ENCODE data around the gene ANO2. TPM values are rescaled to one million over a fixed set of nuclear protein-coding genes. Genes with fewer than 3 reads are reported as not detected.

The ANO2 gene
- polyA plus RNA-seq, 1 donor from 2014 or later: 1.8 TPM

- Histone ChIP-seq H3K9ac (ENCODE audit: low read length) (no peak overlapping the region), H3K4me3 (ENCODE audit: low read length) (no peak overlapping the region), H3K79me2 (replicated peaks; ENCODE audit: insufficient read depth, low read length) (no peaks in the 10 kb centered on the region), H3K9me3 (ENCODE audit: low read length) (no peaks in the 10 kb centered on the region), H3F3A (ENCODE audit: insufficient read depth, low read length, poor library complexity, severe bottlenecking) (no peaks in the 10 kb centered on the region), H3K4me2 (ENCODE audit: low read length) (no peak overlapping the region), H3K9me2 (ENCODE audit: insufficient read depth, low read length) (no peaks in the 10 kb centered on the region), H3K27ac (ENCODE audit: low read length) (no peak overlapping the region), H4K20me1 (ENCODE audit: insufficient read depth) (no peaks in the 10 kb centered on the region), H3K27me3 (ENCODE audit: insufficient read depth, low read depth, low read length) (no peaks in the 10 kb centered on the region), H2AFZ (ENCODE audit: low read depth, low read length) (no peak overlapping the region), H3K36me3 (ENCODE audit: insufficient read depth, low read length) (no peaks in the 10 kb centered on the region)
- TF ChIP-seq MXI1 (conservative IDR thresholded peaks at IDR 0.05; ENCODE audit: poor library complexity, severe bottlenecking): no peak
- no peak for TF ChIP-seq EZH2 (IDR thresholded peaks at IDR 0.05; ENCODE audit: borderline replicate concordance, insufficient read depth, low read length, poor library complexity, severe bottlenecking)
- TF ChIP-seq SMC3 (conservative IDR thresholded peaks at IDR 0.05; ENCODE audit: poor library complexity): no peak
- TF ChIP-seq EP300 (conservative IDR thresholded peaks at IDR 0.05; ENCODE audit: poor library complexity, severe bottlenecking): no peak
- no peak for TF ChIP-seq RAD21 (conservative IDR thresholded peaks at IDR 0.05)
- TF ChIP-seq TAF1 (IDR thresholded peaks at IDR 0.05; ENCODE audit: low read depth): no peak
- TF ChIP-seq CTCF (IDR thresholded peaks at IDR 0.05; ENCODE audit: poor library complexity, severe bottlenecking): no peak
- no peak for TF ChIP-seq REST (IDR thresholded peaks at IDR 0.05; ENCODE audit: borderline replicate concordance)
Observed at GRCh38 chr12:5960783-5961182, 15.7 kb upstream of the ANO2 start.

GRCh38 chr12:5956987-5957386, 11.9 kb upstream of the ANO2 start:
- TF ChIP-seq TAF1 (IDR thresholded peaks at IDR 0.05; ENCODE audit: low read depth) (no peak), POLR2AphosphoS5 (IDR thresholded peaks at IDR 0.05) (no peak), EZH2 (IDR thresholded peaks at IDR 0.05; ENCODE audit: borderline replicate concordance, insufficient read depth, low read length, poor library complexity, severe bottlenecking) (no peak), SMC3 (conservative IDR thresholded peaks at IDR 0.05; ENCODE audit: poor library complexity) (no peak)
- no peaks in the 10 kb centered on the region for H3K9me3 ChIP-seq (ENCODE audit: low read length)
- H3K79me2 ChIP-seq (replicated peaks; ENCODE audit: insufficient read depth, low read length): no peaks in the 10 kb centered on the region

GRCh38 chr12:5954661-5955060, 9.6 kb upstream of the ANO2 start:
- Histone ChIP-seq H3K27ac (ENCODE audit: low read length) (no peak overlapping the region), H3K4me2 (ENCODE audit: low read length) (no peak overlapping the region), H2AFZ (ENCODE audit: low read depth, low read length) (no peak overlapping the region), H3K27me3 (ENCODE audit: insufficient read depth, low read depth, low read length) (no peaks in the 10 kb centered on the region), H3K9me3 (ENCODE audit: low read length) (no peaks in the 10 kb centered on the region), H3K79me2 (replicated peaks; ENCODE audit: insufficient read depth, low read length) (no peaks in the 10 kb centered on the region), H4K20me1 (ENCODE audit: insufficient read depth) (no peaks in the 10 kb centered on the region), H3F3A (ENCODE audit: insufficient read depth, low read length, poor library complexity, severe bottlenecking) (no peaks in the 10 kb centered on the region), H3K36me3 (ENCODE audit: insufficient read depth, low read length) (no peaks in the 10 kb centered on the region), H3K9me2 (ENCODE audit: insufficient read depth, low read length) (no peaks in the 10 kb centered on the region), H3K9ac (ENCODE audit: low read length) (no peak overlapping the region), H3K4me3 (ENCODE audit: low read length) (no peak overlapping the region)
- TF ChIP-seq EP300 (conservative IDR thresholded peaks at IDR 0.05; ENCODE audit: poor library complexity, severe bottlenecking): no peak
- TF ChIP-seq CTCF (IDR thresholded peaks at IDR 0.05; ENCODE audit: poor library complexity, severe bottlenecking): no peak
- TF ChIP-seq POLR2AphosphoS5 (IDR thresholded peaks at IDR 0.05): no peak
- no peak for TF ChIP-seq RAD21 (conservative IDR thresholded peaks at IDR 0.05)
- no peak for TF ChIP-seq TAF1 (IDR thresholded peaks at IDR 0.05; ENCODE audit: low read depth)
- no peak for TF ChIP-seq EZH2 (IDR thresholded peaks at IDR 0.05; ENCODE audit: borderline replicate concordance, insufficient read depth, low read length, poor library complexity, severe bottlenecking)
- TF ChIP-seq MXI1 (conservative IDR thresholded peaks at IDR 0.05; ENCODE audit: poor library complexity, severe bottlenecking): no peak
- no peak for TF ChIP-seq REST (IDR thresholded peaks at IDR 0.05; ENCODE audit: borderline replicate concordance)
- TF ChIP-seq SMC3 (conservative IDR thresholded peaks at IDR 0.05; ENCODE audit: poor library complexity): no peak

More at GRCh38 chr12:5956987-5957386, 11.9 kb upstream of the ANO2 start:
- Histone ChIP-seq H3K4me3 (ENCODE audit: low read length) (no peak overlapping the region), H2AFZ (ENCODE audit: low read depth, low read length) (no peak overlapping the region), H3K9me2 (ENCODE audit: insufficient read depth, low read length) (no peaks in the 10 kb centered on the region), H3F3A (ENCODE audit: insufficient read depth, low read length, poor library complexity, severe bottlenecking) (no peaks in the 10 kb centered on the region), H3K4me2 (ENCODE audit: low read length) (no peak overlapping the region), H4K20me1 (ENCODE audit: insufficient read depth) (no peaks in the 10 kb centered on the region), H3K27me3 (ENCODE audit: insufficient read depth, low read depth, low read length) (no peaks in the 10 kb centered on the region), H3K36me3 (ENCODE audit: insufficient read depth, low read length) (no peaks in the 10 kb centered on the region), H3K9ac (ENCODE audit: low read length) (no peak overlapping the region), H3K27ac (ENCODE audit: low read length) (no peak overlapping the region)

Measured in neural cell (in vitro differentiated cells).